Naive thymus-derived CD4-positive, alpha-beta T cell (primary cell): ENCODE data around the gene PXDC1. TPM values are rescaled to one million over a fixed set of nuclear protein-coding genes. Genes with fewer than 3 reads are reported as not detected.
A peak's percentile ranks its signal among the peaks of the same experiment; 100 is the strongest.
"Not testable (repeated sequence)": the region's sequence is repeated elsewhere in the genome, so short reads cannot be mapped to it uniquely, and the experiment has no call there.

Experiments
- ATAC-seq: fragments of 150-1000 bp; cut with Tn5 transposase; 2 replicates; pipeline ENCODE4 v1.10.0; 2021; ENCODE audit warnings: mild to moderate bottlenecking, moderate library complexity
- CTCF ChIA-PET: fragments of 350-600 bp; sonication (Branson Sonifier 250); formaldehyde crosslinking; loops from one replicate; lab custom pipeline; 2021; ENCODE audit warnings: antibody characterized with exemption; lab: Charles Lee
- POLR2A ChIA-PET: fragments of 350-600 bp; sonication (Branson Sonifier 250); formaldehyde crosslinking; loops from one replicate; lab custom pipeline; 2021; ENCODE audit warnings: antibody characterized with exemption, inconsistent platforms; lab: Charles Lee
- DNase-seq, 9 donors: peaks; one replicate each; pipeline versions ENCODE4 v3.0.0 to v3.0.0-alpha.2; 2020 to 2022; ENCODE audit warnings: mixed read lengths in 1 of 9
- H3K27ac ChIP-seq: one replicate; pipeline ENCODE4 v1.7.0; 2013; ENCODE audit warnings: mild to moderate bottlenecking, low read depth, low read length, moderate library complexity
- H3K27me3 ChIP-seq, 2 donors: one replicate each; pipeline ENCODE4 v1.7.0; 2013; ENCODE audit warnings: low read length in 2 of 2, mild to moderate bottlenecking in 2 of 2, moderate library complexity in 2 of 2; ENCODE audit not compliant: control insufficient read depth in 2 of 2, insufficient read depth in 2 of 2
- H3K36me3 ChIP-seq, 3 experiments: 1 replicate in 2 of 3; 2 replicates in 1 of 3; pipeline ENCODE4 v1.7.0; 2013; ENCODE audit warnings: low read length in 3 of 3, mild to moderate bottlenecking in 3 of 3, moderate library complexity in 1 of 3; ENCODE audit not compliant: insufficient read depth in 3 of 3, control insufficient read depth in 2 of 3
- H3K4me1 ChIP-seq, 2 donors: one replicate each; pipeline ENCODE4 v1.7.0; 2013; ENCODE audit warnings: low read length in 2 of 2, mild to moderate bottlenecking in 2 of 2, moderate library complexity in 1 of 2; ENCODE audit not compliant: control insufficient read depth in 2 of 2, insufficient read depth in 2 of 2
- H3K4me3 ChIP-seq: 2 replicates; pipeline ENCODE4 v1.7.0; 2013; ENCODE audit warnings: mild to moderate bottlenecking, low read length
- H3K9me3 ChIP-seq, 3 experiments: 1 replicate in 2 of 3; 2 replicates in 1 of 3; pipeline ENCODE4 v1.7.0; 2013; ENCODE audit warnings: low read length in 3 of 3; ENCODE audit not compliant: control insufficient read depth in 2 of 3
- H3K27ac Mint-ChIP-seq, 9 donors: one replicate each; pipeline ENCODE4 v1.8.0; 2020 to 2022; ENCODE audit warnings: mixed read lengths in 9 of 9, mild to moderate bottlenecking in 8 of 9, moderate library complexity in 5 of 9, inconsistent platforms in 2 of 9
- H3K27me3 Mint-ChIP-seq, 5 donors: one replicate each; pipeline ENCODE4 v1.8.0; 2021 to 2022; ENCODE audit warnings: mixed read lengths in 5 of 5, mild to moderate bottlenecking in 1 of 5
- H3K36me3 Mint-ChIP-seq, 5 donors: one replicate each; pipeline ENCODE4 v1.8.0; 2020 to 2022; ENCODE audit warnings: mixed read lengths in 5 of 5, mild to moderate bottlenecking in 3 of 5, inconsistent platforms in 1 of 5
- H3K4me1 Mint-ChIP-seq, 7 donors: one replicate each; pipeline ENCODE4 v1.8.0; 2020 to 2022; ENCODE audit warnings: mixed read lengths in 7 of 7, mild to moderate bottlenecking in 3 of 7, inconsistent platforms in 1 of 7
- H3K4me3 Mint-ChIP-seq, 10 donors: one replicate each; pipeline ENCODE4 v1.8.0; 2020 to 2022; ENCODE audit warnings: mild to moderate bottlenecking in 10 of 10, mixed read lengths in 10 of 10, moderate library complexity in 6 of 10, inconsistent platforms in 2 of 10
- H3K9me3 Mint-ChIP-seq, 11 donors: one replicate each; pipeline ENCODE4 v1.8.0; 2020 to 2022; ENCODE audit warnings: mixed read lengths in 11 of 11, mild to moderate bottlenecking in 4 of 11, inconsistent platforms in 1 of 11, moderate library complexity in 1 of 11
- intact Hi-C, 2 donors: fragments of 100-400 bp; cut with micrococcal nuclease; formaldehyde crosslinking; loops; one replicate each; pipeline ENCODE4 v1.15.1; 2023
- polyA plus RNA-seq, 2 donors: library from polyadenylated mRNA; unstranded; fragments of 300-500 nt; fragmentation: Illumina TruSeq; gene quantifications; one replicate each; pipeline ENCODE4 v1.2.3, GENCODE V29; 2021
- total RNA-seq, 6 experiments: library from RNA in 5 of 6; stranded (reverse) in 5 of 6; gene quantifications; 1 replicate in 5 of 6; 2 replicates in 1 of 6; pipeline ENCODE4 v1.2.3 and lab custom pipeline; 2021 to 2026

The PXDC1 gene
- total and polyA plus RNA-seq, 7 experiments from 2014 or later, result 0.29 to 0.68 (median 0.39) TPM; not detected in 2

DNA sequence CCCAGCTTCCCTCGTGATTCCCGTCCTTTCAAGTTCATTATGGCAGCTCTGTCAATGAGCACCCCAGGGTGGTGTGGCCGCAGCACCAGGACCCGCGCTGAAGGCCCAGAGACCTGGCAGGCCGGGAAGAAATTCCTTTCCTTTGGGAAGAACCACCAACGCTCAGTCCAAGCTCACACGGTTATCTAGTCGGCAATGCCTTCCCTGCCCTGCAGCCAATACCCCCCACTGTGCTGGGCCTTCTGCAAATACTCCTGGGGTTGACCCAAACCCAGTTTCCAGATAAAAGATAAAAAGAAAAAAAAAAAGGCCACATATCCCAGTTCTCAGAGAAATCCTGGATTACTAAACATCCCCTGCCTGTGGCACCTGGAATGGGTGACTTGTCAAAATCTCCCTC, 28.7 kb downstream of the PXDC1 start:
- no peak overlapping the region for H3K27ac Mint-ChIP-seq
- ChIA-PET CTCF (interaction anchor here (1.3 kb wide), 1 partner anchor 9 kb away, joined by 3 read pairs; no protein-coding TSS in a partner anchor), POLR2A (no interaction called here)

DNA sequence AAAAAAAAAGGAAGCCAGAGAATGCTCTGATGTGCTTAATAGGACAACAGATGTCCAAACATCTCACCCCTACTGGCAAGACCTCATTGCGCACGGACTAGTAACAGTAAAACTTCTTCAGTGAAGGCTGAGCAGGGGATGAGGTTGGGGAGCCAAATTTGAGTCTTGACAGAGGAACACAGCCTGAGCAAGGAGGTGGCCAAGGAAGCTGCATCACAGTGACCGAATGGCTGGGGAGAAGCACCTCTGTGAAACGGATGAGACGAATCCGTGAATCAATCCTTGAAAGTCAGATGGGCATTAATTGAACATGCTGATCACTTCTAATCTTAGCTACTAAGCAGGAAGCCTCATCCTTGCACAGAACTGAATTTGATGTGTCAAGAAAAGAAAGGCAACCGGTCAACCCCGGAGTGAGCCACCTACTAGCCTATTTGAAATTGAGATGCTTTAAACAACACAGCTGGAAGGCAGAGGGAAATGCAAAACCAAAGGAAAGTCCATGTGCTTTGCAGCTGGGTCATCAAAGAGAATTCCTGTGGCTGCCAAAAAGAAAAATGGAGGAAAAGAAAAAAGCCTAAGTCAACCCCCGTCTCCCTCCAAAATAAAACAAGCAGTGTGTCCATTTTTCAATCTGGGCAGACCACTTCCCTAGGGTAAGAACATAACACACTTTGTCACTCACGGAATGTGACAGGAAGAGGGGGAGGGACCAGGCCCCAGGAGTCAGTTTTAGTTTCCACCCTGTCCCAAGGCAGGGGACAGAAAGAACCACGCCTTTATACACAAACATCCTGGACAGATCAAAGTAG, 29.5 kb downstream of the PXDC1 start:
- ChIA-PET CTCF (interaction anchor here (1.3 kb wide), 1 partner anchor 10 kb away, joined by 3 read pairs; no protein-coding TSS in a partner anchor), POLR2A (interaction anchor here (0.5 kb wide), 1 partner anchor 170 kb away, joined by 3 read pairs; no protein-coding TSS in a partner anchor)
- no peaks in the 10 kb centered on the region for H3K9me3 ChIP-seq
- no peaks in the 10 kb centered on the region for H3K36me3 Mint-ChIP-seq
- H3K4me3 Mint-ChIP-seq, result no peak overlapping the region
- intact Hi-C loops, result no loop called here
- no peak for ATAC-seq
- no peaks in the 10 kb centered on the region for H3K27me3 ChIP-seq
- H3K4me1 Mint-ChIP-seq, result peaks cover 0 to 4% (median 0%) of the 10 kb centered on the region in 7 donors
- H3K27ac ChIP-seq, result no peak overlapping the region
- H3K4me1 ChIP-seq, result no peaks in the 10 kb centered on the region
- H3K4me3 ChIP-seq, result no peak overlapping the region
- H3K9me3 Mint-ChIP-seq, result no peaks in the 10 kb centered on the region
- no peaks in the 10 kb centered on the region for H3K36me3 ChIP-seq
- no peak overlapping the region for H3K27ac Mint-ChIP-seq
- peaks cover 0 to 6% (median 0%) of the 10 kb centered on the region in 5 donors for H3K27me3 Mint-ChIP-seq
- DNase-seq, result no peak

More for the DNA sequence above, 28.7 kb downstream of the PXDC1 start:
- no peaks in the 10 kb centered on the region for H3K36me3 Mint-ChIP-seq
- no peak overlapping the region for H3K4me3 ChIP-seq
- H3K27me3 ChIP-seq, result no peaks in the 10 kb centered on the region
- H3K9me3 Mint-ChIP-seq, result no peaks in the 10 kb centered on the region
- no peaks in the 10 kb centered on the region for H3K36me3 ChIP-seq
- no peaks in the 10 kb centered on the region for H3K9me3 ChIP-seq
- H3K4me1 ChIP-seq, result no peaks in the 10 kb centered on the region
- peaks cover 0 to 2% (median 0%) of the 10 kb centered on the region in 5 donors for H3K27me3 Mint-ChIP-seq
- DNase-seq (no peak), ATAC-seq (no peak)
- H3K27ac ChIP-seq, result no peak overlapping the region
- intact Hi-C loops, result no loop called here
- peaks cover 0 to 4% (median 0%) of the 10 kb centered on the region in 7 donors for H3K4me1 Mint-ChIP-seq
- no peak overlapping the region for H3K4me3 Mint-ChIP-seq

DNA sequence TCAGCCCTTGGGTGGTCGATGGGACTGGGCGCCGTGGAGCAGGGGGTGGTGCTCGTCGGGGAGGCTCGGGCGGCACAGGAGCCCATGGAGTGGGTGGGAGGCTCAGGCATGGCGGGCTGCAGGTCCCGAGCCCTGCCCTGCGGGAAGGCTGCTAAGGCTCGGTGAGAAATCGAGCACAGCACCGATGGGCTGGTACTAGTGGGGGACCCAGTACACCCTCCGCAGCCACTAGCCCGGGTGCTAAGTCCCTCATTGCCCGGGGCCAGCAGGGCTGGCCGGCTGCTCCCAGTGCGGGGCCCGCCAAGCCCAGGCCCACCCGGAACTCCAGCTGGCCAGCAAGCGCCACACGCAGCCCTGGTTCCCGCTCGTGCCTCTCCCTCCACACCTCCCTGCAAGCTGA, 30.7 kb downstream of the PXDC1 start:
- ATAC-seq, H3K9me3 Mint-ChIP-seq, H3K27me3 ChIP-seq, DNase-seq, H3K4me1 Mint-ChIP-seq, H3K4me1 ChIP-seq, H3K36me3 Mint-ChIP-seq, POLR2A ChIA-PET, intact Hi-C loops, H3K4me3 Mint-ChIP-seq, H3K27me3 Mint-ChIP-seq, H3K27ac ChIP-seq, H3K9me3 ChIP-seq, H3K4me3 ChIP-seq, CTCF ChIA-PET, H3K27ac Mint-ChIP-seq, H3K36me3 ChIP-seq: not testable (repeated sequence)

DNA sequence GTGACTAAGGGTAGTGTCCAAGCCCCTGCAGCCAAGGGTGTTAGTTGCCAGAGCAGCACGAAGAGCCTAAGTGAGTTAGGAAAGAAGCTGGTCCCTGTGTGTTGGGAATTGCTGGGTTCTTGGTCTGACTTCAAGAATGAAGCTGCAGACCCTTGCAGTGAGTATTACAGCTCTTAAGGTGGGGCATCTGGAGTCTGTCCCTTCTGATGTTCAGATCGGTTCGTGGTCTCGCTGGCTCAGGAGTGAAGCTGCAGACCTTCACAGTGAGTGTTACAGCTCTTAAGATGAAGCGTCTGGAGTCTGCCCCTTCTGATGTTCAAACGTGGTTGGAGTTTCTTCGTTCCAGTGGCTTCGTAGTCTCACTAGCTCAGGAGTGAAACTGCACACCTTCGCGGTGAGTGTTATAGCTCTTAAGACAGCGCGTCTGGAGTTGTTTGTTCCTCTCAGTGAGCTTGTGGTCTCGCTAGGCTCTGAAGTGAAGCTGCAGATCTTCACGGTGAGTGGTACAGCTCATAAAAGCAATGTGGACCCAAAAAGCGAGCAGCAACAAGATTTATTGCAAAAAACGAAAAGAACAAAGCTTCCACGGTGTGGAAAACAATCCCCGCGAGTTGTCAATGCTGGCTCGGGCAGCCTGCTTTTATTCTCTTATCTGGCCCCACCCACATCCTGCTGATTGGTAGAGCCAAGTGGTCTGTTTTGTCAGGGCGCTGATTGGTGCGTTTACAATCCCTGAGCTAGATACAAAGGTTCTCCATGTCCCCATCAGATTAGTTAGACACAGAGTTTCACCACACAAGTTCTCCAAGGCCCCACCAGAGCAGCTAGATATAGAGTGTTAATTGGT, 31.8 kb downstream of the PXDC1 start:
- Mint-ChIP-seq H3K36me3 (no peaks in the 10 kb centered on the region), H3K27ac (no peak overlapping the region), H3K27me3 (peaks cover 0 to 12% (median 0%) of the 10 kb centered on the region in 5 donors), H3K4me3 (peak overlapping the region in 6 of 10 donors; percentile 11 to 81 (median 72)), H3K9me3 (peaks cover 0 to 2% (median 0%) of the 10 kb centered on the region in 11 donors), H3K4me1 (peaks cover 0 to 4% (median 0%) of the 10 kb centered on the region in 7 donors)
- H3K4me1 ChIP-seq, result no peaks in the 10 kb centered on the region
- no peak overlapping the region for H3K27ac ChIP-seq
- ATAC-seq (no peak), DNase-seq (no peak)
- no peaks in the 10 kb centered on the region for H3K36me3 ChIP-seq
- intact Hi-C loops, result no loop called here
- ChIA-PET POLR2A (no interaction called here), CTCF (no interaction called here)
- no peaks in the 10 kb centered on the region for H3K9me3 ChIP-seq
- no peak overlapping the region for H3K4me3 ChIP-seq
- peaks cover 0 to 3% of the 10 kb centered on the region in 2 donors for H3K27me3 ChIP-seq

DNA sequence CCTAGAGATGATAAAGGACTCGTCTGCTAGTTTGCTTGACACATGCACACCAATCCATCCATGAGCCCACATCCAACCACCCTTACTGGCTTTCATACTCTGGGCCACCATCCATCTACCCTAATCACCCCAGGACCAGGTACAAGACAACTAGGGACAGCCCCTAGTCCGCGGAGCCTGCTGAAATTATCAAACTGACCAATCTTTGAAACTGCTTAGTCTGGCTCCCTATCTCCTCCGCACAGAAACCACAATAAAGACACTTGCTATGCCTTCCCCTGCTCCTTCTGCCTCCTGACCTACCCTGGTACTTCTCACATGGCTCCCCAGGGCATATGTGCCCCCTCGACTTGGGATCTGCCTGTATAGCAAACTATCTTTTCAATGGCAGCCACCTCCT, 33.1 kb downstream of the PXDC1 start:
- POLR2A ChIA-PET, result no interaction called here
- H3K27ac Mint-ChIP-seq, result no peak overlapping the region
- H3K4me3 ChIP-seq, result no peak overlapping the region
- no peaks in the 10 kb centered on the region for H3K4me1 ChIP-seq
- DNase-seq (no peak), ATAC-seq (no peak)
- CTCF ChIA-PET, result no interaction called here
- H3K27me3 Mint-ChIP-seq, result peaks cover 0 to 13% (median 0%) of the 10 kb centered on the region in 5 donors
- H3K36me3 Mint-ChIP-seq, result no peaks in the 10 kb centered on the region
- no peaks in the 10 kb centered on the region for H3K9me3 ChIP-seq
- H3K9me3 Mint-ChIP-seq, result peaks cover 0 to 3% (median 0%) of the 10 kb centered on the region in 11 donors
- no peaks in the 10 kb centered on the region for H3K36me3 ChIP-seq
- H3K4me3 Mint-ChIP-seq, result no peak overlapping the region
- H3K27ac ChIP-seq, result no peak overlapping the region
- intact Hi-C loops, result no loop called here
- peaks cover 0 to 3% of the 10 kb centered on the region in 2 donors for H3K27me3 ChIP-seq
- peaks cover 0 to 4% (median 0%) of the 10 kb centered on the region in 7 donors for H3K4me1 Mint-ChIP-seq

DNA sequence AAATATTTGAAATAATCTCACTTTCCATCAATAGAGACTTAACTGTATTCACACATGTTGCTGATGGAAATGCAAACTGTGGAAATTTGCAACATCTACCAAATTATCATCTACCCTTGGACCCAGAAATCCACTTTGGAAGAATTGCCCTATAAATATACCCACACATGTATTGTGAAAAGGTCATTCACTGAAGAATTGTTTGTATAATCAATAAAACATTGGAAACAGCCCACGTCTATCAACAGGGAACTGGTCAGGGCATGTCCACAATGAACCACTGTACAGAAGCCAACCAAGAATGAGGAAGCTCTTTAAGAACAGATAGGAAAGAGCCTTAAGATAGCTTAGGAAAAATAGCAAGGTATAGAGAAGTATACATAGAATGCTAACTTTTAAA, 36.2 kb downstream of the PXDC1 start:
- peaks cover 0 to 2% (median 0%) of the 10 kb centered on the region in 7 donors for H3K4me1 Mint-ChIP-seq
- ATAC-seq (no peak), DNase-seq (no peak)
- no peak overlapping the region for H3K27ac ChIP-seq
- H3K4me3 ChIP-seq, result no peak overlapping the region
- no peak overlapping the region for H3K4me3 Mint-ChIP-seq
- ChIA-PET CTCF (no interaction called here), POLR2A (no interaction called here)
- peaks cover 0 to 3% of the 10 kb centered on the region in 2 donors for H3K27me3 ChIP-seq
- no peak overlapping the region for H3K27ac Mint-ChIP-seq
- H3K36me3 Mint-ChIP-seq, result no peaks in the 10 kb centered on the region
- no peaks in the 10 kb centered on the region for H3K9me3 ChIP-seq
- H3K9me3 Mint-ChIP-seq, result peaks cover 0 to 3% (median 0%) of the 10 kb centered on the region in 11 donors
- H3K4me1 ChIP-seq, result no peaks in the 10 kb centered on the region
- no peaks in the 10 kb centered on the region for H3K36me3 ChIP-seq
- intact Hi-C loops, result no loop called here
- H3K27me3 Mint-ChIP-seq, result peaks cover 0 to 13% (median 0%) of the 10 kb centered on the region in 5 donors
